Measurements from ENCODE around the gene CREB5. TPM values are rescaled to one million over a fixed set of nuclear protein-coding genes. Genes with fewer than 3 reads are reported as not detected.

Gene CREB5
- total RNA-seq, 1 experiment from 2014 or later: 5.2 TPM

DNA sequence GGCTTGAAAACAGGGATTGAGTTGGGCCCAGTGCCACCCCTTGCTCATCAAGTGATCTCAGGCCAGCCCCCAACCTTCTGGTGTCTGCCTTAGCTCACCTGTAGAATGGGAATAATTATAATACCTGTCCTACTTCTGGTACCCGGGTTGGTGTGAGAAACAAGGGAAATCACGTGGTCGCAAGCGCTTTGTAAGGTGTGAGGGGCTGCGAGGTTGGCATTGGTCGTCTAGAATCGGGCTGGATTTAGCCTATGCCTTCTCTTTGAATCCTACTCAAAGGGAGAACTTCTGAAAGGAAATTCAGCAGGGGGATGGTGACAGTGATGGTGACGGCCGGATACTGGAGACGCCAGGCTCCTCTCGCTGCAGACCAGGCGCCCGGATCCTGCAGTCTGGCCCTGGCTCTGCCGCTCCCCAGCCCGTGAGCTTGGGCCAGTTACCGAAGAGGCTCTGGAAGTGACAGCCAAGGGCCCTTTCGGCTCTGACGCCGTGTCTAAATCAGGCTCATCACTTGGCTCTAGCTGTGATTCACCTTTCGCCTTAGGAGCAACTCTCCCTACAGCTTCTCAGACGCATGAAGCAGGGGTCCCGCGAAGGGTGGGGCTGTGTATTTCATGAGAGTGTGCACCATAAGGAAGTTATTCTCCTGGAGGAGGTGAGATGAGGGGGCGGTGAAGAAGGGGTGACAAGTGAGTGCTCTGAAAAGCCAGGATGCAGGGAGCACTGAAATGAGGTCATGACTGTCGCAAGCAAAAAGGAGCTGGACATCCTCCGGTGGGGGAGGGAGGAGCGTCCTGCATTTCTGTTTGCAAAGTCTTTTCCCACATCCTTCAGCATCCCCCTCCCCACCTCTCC, 4.0 kb upstream of the CREB5 start:
- H3K36me3 ChIP-seq (ENCODE audit: low read depth, low read length): no peaks in the 10 kb centered on the region
- ATAC-seq: no peak
- no peaks in the 10 kb centered on the region for H4K20me1 ChIP-seq (ENCODE audit: low read length)
- H3K4me2 ChIP-seq (ENCODE audit: low read length): peak overlapping the region; percentile 63
- no peak overlapping the region for H2AFZ ChIP-seq (ENCODE audit: low read length)
- peaks cover 29% of the 10 kb centered on the region for H3K4me1 ChIP-seq (ENCODE audit: insufficient read depth, low read length)
- H3K9me3 ChIP-seq (ENCODE audit: low read length): no peaks in the 10 kb centered on the region
- no peaks in the 10 kb centered on the region for H3F3A ChIP-seq (ENCODE audit: low read length, unreplicated experiment)
- ChIA-PET CTCF (interaction anchor here (0.6 kb wide), 1 partner anchor 997 kb away, joined by 8 read pairs; no protein-coding TSS in a partner anchor), POLR2A (ENCODE audit: unreplicated experiment) (interaction anchor here (0.6 kb wide), 1 partner anchor 30 kb away, joined by 3 read pairs; no protein-coding TSS in a partner anchor)
- BruUV-seq (replicated peaks): no TSS peak
- H3K79me2 ChIP-seq (ENCODE audit: low read length): no peaks in the 10 kb centered on the region
- H3K27ac ChIP-seq (ENCODE audit: low read length): no peak overlapping the region
- H3K4me3 ChIP-seq (ENCODE audit: low read length): no peak overlapping the region
- peaks cover 21% of the 10 kb centered on the region for H3K27me3 ChIP-seq (ENCODE audit: low read length)
- intact Hi-C loops (cut with micrococcal nuclease): no loop called here
- no peaks in the 10 kb centered on the region for H3K9me2 ChIP-seq (replicated peaks; ENCODE audit: low read length)
- TF ChIP-seq, protein P1, sequence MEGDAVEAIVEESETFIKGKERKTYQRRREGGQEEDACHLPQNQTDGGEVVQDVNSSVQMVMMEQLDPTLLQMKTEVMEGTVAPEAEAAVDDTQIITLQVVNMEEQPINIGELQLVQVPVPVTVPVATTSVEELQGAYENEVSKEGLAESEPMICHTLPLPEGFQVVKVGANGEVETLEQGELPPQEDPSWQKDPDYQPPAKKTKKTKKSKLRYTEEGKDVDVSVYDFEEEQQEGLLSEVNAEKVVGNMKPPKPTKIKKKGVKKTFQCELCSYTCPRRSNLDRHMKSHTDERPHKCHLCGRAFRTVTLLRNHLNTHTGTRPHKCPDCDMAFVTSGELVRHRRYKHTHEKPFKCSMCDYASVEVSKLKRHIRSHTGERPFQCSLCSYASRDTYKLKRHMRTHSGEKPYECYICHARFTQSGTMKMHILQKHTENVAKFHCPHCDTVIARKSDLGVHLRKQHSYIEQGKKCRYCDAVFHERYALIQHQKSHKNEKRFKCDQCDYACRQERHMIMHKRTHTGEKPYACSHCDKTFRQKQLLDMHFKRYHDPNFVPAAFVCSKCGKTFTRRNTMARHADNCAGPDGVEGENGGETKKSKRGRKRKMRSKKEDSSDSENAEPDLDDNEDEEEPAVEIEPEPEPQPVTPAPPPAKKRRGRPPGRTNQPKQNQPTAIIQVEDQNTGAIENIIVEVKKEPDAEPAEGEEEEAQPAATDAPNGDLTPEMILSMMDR (conservative IDR thresholded peaks at IDR 0.05; ENCODE audit: low read depth, low read length): no peak
- no peak for TF ChIP-seq EZH2phosphoT487 (IDR thresholded peaks at IDR 0.05; ENCODE audit: borderline replicate concordance, low read length)
- no peak overlapping the region for H3K9ac ChIP-seq (ENCODE audit: low read length)
- no peak for DNase-seq

- no peaks in the 10 kb centered on the region for H3K9me2 ChIP-seq (replicated peaks; ENCODE audit: low read length)
- peak; percentile 86 for DNase-seq
- H3K4me1 ChIP-seq (ENCODE audit: insufficient read depth, low read length): peaks cover 29% of the 10 kb centered on the region
- TF ChIP-seq, protein P1 (conservative IDR thresholded peaks at IDR 0.05; ENCODE audit: low read depth, low read length): no peak
- TF ChIP-seq EZH2phosphoT487 (IDR thresholded peaks at IDR 0.05; ENCODE audit: borderline replicate concordance, low read length) (no peak), EZH2 (IDR thresholded peaks at IDR 0.05; ENCODE audit: low read length, unreplicated experiment) (no peak)
- no peak overlapping the region for H3K27ac ChIP-seq (ENCODE audit: low read length)
- ChIA-PET CTCF (no interaction called here), POLR2A (ENCODE audit: unreplicated experiment) (no interaction called here)
- peak; percentile 76 for ATAC-seq
- no peaks in the 10 kb centered on the region for H3K9me3 ChIP-seq (ENCODE audit: low read length)
- no TSS peak for BruUV-seq (replicated peaks)
- intact Hi-C loops (cut with micrococcal nuclease): no loop called here
- peak overlapping the region; percentile 87 for H3K4me3 ChIP-seq (ENCODE audit: low read length)
- peak overlapping the region; percentile 99 for H3K4me2 ChIP-seq (ENCODE audit: low read length)
- H4K20me1 ChIP-seq (ENCODE audit: low read length): no peaks in the 10 kb centered on the region
- H2AFZ ChIP-seq (ENCODE audit: low read length): peak overlapping the region; percentile 88
- no peaks in the 10 kb centered on the region for H3K79me2 ChIP-seq (ENCODE audit: low read length)
- no peaks in the 10 kb centered on the region for H3K36me3 ChIP-seq (ENCODE audit: low read depth, low read length)
- H3K9ac ChIP-seq (ENCODE audit: low read length): peak overlapping the region; percentile 42
- peaks cover 29% of the 10 kb centered on the region for H3K27me3 ChIP-seq (ENCODE audit: low read length)
- no peaks in the 10 kb centered on the region for H3F3A ChIP-seq (ENCODE audit: low read length, unreplicated experiment)
These were observed 3.2 kb upstream of the CREB5 start for GRCh38 chr7:28408960-28409715.

Measured in PC-3 (cell line).